Bronchial epithelial cell (primary cell): Measurements from ENCODE around the gene RAB19. TPM values are rescaled to one million over a fixed set of nuclear protein-coding genes. Genes with fewer than 3 reads are reported as not detected.
"Not testable (repeated sequence)": the region's sequence is repeated elsewhere in the genome, so short reads cannot be mapped to it uniquely, and the experiment has no call there.

Experiments
- DNase-seq: peaks from one replicate; pipeline ENCODE4 v3.0.0-alpha.2; 2010; ENCODE audit warnings: low read depth
- FAIRE-seq: peaks from 2 replicates; lab custom pipeline; 2011; peaks lifted over from hg19 to GRCh38; lab: Jason Lieb, UNC
- H3K27me3 ChIP-seq: 2 replicates; pipeline ENCODE4 v1.5.1; 2011; ENCODE audit warnings: low read length; ENCODE audit not compliant: control insufficient read depth, insufficient read depth
- H3K36me3 ChIP-seq: 2 replicates; pipeline ENCODE4 v1.5.1; 2011; ENCODE audit warnings: low read length; ENCODE audit not compliant: control insufficient read depth, insufficient read depth
- H3K4me3 ChIP-seq: 2 replicates; pipeline ENCODE4 v1.5.1; 2011; ENCODE audit warnings: mild to moderate bottlenecking, low read depth, low read length, control low read depth
- total RNA-seq: library from RNA; depleted of rRNA; stranded (reverse); fragments of >200 nt; gene quantifications from 2 replicates; pipeline ENCODE4 v1.2.1, GENCODE V29; 2014
- TF ChIP-seq, protein P1 (sequence below): IDR thresholded peaks from 2 replicates; pipeline ENCODE4 v1.5.1; 2011; ENCODE audit warnings: mild to moderate bottlenecking, moderate library complexity, low read length, control low read depth, inconsistent platforms; ENCODE audit not compliant: insufficient read depth, severe bottlenecking

The RAB19 gene
- total RNA-seq, 1 donor from 2014 or later, result not detected

GRCh38 chr7:140451716-140452115 is 47.9 kb downstream of the RAB19 start:
- H3K27me3 ChIP-seq, result no peaks in the 10 kb centered on the region
- peaks cover 14% of the 10 kb centered on the region for H3K36me3 ChIP-seq
- no peak for DNase-seq
- no peak for FAIRE-seq
- TF ChIP-seq, protein P1, sequence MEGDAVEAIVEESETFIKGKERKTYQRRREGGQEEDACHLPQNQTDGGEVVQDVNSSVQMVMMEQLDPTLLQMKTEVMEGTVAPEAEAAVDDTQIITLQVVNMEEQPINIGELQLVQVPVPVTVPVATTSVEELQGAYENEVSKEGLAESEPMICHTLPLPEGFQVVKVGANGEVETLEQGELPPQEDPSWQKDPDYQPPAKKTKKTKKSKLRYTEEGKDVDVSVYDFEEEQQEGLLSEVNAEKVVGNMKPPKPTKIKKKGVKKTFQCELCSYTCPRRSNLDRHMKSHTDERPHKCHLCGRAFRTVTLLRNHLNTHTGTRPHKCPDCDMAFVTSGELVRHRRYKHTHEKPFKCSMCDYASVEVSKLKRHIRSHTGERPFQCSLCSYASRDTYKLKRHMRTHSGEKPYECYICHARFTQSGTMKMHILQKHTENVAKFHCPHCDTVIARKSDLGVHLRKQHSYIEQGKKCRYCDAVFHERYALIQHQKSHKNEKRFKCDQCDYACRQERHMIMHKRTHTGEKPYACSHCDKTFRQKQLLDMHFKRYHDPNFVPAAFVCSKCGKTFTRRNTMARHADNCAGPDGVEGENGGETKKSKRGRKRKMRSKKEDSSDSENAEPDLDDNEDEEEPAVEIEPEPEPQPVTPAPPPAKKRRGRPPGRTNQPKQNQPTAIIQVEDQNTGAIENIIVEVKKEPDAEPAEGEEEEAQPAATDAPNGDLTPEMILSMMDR, result no peak
- H3K4me3 ChIP-seq, result no peak overlapping the region

GRCh38 chr7:140453273-140453672 is 49.4 kb downstream of the RAB19 start:
- Histone ChIP-seq H3K36me3 (peaks cover 15% of the 10 kb centered on the region), H3K4me3 (no peak overlapping the region), H3K27me3 (no peaks in the 10 kb centered on the region)
- TF ChIP-seq, protein P1, result no peak
- no peak for DNase-seq
- no peak for FAIRE-seq

- H3K36me3 ChIP-seq, result peaks cover 17% of the 10 kb centered on the region
- H3K27me3 ChIP-seq, DNase-seq, H3K4me3 ChIP-seq, FAIRE-seq: not testable (repeated sequence)
These were observed 50.2 kb downstream of the RAB19 start for GRCh38 chr7:140453785-140454656.

DNA sequence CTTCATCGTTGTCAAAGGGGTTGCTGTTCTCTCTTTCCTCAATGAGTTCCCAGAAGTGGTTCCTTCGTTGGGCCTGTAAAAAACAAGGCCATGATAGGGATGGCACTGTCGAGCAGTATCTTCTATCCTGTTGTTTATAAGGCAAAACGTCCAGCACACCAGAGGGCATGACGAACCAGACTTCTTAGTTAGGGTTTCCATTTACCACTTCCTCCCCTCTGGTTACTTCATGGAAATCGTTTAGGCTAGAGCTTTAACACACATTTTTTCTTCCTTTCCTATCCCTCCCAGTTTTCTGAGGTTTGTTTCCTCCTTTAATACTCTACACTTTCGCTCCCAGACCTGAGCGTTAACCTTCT is 50.8 kb downstream of the RAB19 start:
- DNase-seq (no peak), FAIRE-seq (peak; percentile 13)
- H3K27me3 ChIP-seq, result no peaks in the 10 kb centered on the region
- peaks cover 17% of the 10 kb centered on the region for H3K36me3 ChIP-seq
- H3K4me3 ChIP-seq, result no peak overlapping the region
- TF ChIP-seq, protein P1, result no peak

GRCh38 chr7:140455743-140456142 is 51.9 kb downstream of the RAB19 start:
- TF ChIP-seq, protein P1, result no peak
- no peak overlapping the region for H3K4me3 ChIP-seq
- FAIRE-seq (no peak), DNase-seq (no peak)
- H3K36me3 ChIP-seq, result peaks cover 17% of the 10 kb centered on the region
- H3K27me3 ChIP-seq, result no peaks in the 10 kb centered on the region

DNA sequence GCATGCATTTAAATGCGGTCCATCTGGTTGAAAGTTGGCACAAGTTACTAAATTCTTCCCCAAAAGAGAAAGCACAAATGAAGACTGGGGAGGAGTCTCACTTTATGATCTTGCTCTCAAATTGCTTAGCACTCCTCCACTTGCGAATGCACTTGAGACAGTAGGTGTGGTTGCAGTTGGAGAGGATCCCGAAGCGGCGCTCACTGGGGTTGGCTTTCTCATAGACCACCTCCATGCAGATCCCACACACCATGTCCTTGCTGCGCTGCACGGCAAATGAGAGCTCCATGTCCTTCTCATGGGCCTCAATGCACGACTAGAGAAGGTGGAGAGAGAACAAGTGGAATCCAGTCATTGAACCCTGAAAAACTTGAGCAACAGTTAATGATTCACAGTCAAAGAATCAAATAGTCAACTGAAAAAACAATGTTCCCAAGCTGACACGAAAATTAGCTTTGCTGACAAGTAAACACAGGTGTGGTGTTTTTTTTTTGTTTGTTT is 52.7 kb downstream of the RAB19 start:
- no peak for FAIRE-seq
- H3K36me3 ChIP-seq, result peaks cover 17% of the 10 kb centered on the region

More for the DNA sequence above, 52.7 kb downstream of the RAB19 start:
- TF ChIP-seq, protein P1, result no peak
- Histone ChIP-seq H3K27me3 (no peaks in the 10 kb centered on the region), H3K4me3 (no peak overlapping the region)
- peak; percentile 36 for DNase-seq
